Heart left ventricle (tissue), 13 donors: ENCODE results near the gene CHMP1A.

ENCODE experiments used
- CTCF ChIP-seq, 12 donors: fragments of 200-600 bp; sonication (generic) in 4 of 12; IDR thresholded peaks; one replicate each; pipeline versions ENCODE4 v1.5.0 to v1.8.0; 2018 to 2022; ENCODE audit warnings: antibody characterized with exemption in 12 of 12, mild to moderate bottlenecking in 5 of 12
- POLR2A ChIP-seq, 2 donors: fragments of 450-650 bp; IDR thresholded peaks; one replicate each; pipeline ENCODE4 v1.6.1; 2017; ENCODE audit warnings: antibody characterized with exemption in 2 of 2, mild to moderate bottlenecking in 2 of 2, moderate library complexity in 2 of 2
- donor health status: ischemic (EF 13 %, LVEDD 7.1; RV severe dilation, severe dysfunction).
- donor health status: DM: no; HTN: yes; CAD: no.
- donor health status: DM: no; HTN: no; CAD: no.
- donor health status: ischemic (EF 25% LVEDD 6.9; RV normal size, moderate dysfunction).
- donor health status: ischemic (EF 25% LVEDD 5.7; RV mildly dilated, moderate dysfunction).
- donor health status: ischemic (EF 35%, LVEDD 5.7; RV mildly dilated, moderate dysfunction).
- donor health status: nonischemic (EF 11% LVEDD 7.7; RV severe dilation, severe dysfunction).
- donor health status: DM: yes; HTN: yes; CAD: no.
- donor health status: PGD.
- donor health status: ischemic (EF 29% LVEDD 5.4; RV normal size, mild dysfunction).
- donor health status: nonischemic (EF 23%, LVEDD 6.1; RV moderate dilation, normal function).

- TF ChIP-seq POLR2A (IDR thresholded peaks at IDR 0.05): no peak
- no peak for TF ChIP-seq CTCF (IDR thresholded peaks at IDR 0.05)
Observed at GRCh38 chr16:89691986-89692569, 34.6 kb upstream of the CHMP1A start.
